Coronary artery (tissue), 2 donors: ENCODE measurements around the gene KRTAP4-12.
"Not testable (repeated sequence)": the region's sequence is repeated elsewhere in the genome, so short reads cannot be mapped to it uniquely, and the experiment has no call there.

Experiments
- DNase-seq: peaks from one replicate; pipeline ENCODE4 v3.0.0-alpha.2; 2017; ENCODE audit warnings: low spot score
- H3K27ac ChIP-seq, 2 donors: fragments of 200-600 bp; sonication (generic); one replicate each; pipeline ENCODE4 v1.5.1; 2016 to 2019
- H3K4me3 ChIP-seq: fragments of 200-600 bp; sonication (generic); 2 replicates; pipeline ENCODE4 v1.5.1; 2016; ENCODE audit warnings: mild to moderate bottlenecking, moderate library complexity
- CTCF ChIP-seq: fragments of 200-600 bp; sonication (generic); IDR thresholded peaks from one replicate; pipeline ENCODE4 v1.5.1; 2019; ENCODE audit warnings: antibody characterized with exemption

The KRTAP4-12 gene

DNA sequence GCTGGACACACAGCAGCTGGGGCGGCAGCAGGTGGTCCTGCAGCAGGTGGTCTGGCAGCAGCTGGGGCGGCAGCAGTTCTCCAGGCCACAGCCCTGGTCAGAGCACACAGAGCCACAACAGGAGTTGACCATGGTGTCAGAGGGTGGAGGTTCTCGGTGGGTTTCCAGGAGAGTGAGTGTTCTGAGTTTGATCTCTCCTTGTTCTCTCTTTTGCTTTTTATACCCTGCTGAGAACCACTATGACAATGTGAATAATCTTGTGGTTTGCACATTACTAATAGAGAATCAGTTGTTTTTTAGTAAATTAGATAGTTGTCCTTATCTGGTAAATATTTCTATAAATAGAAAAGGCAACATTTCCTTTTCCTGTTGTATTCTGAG is at the start of gene KRTAP4-12:
TSS of gene KRTAP4-12 (minus strand) at position 192 of the 381 bp plus-strand sequence. CDS start at position 132, 60 bp downstream.
- H3K27ac ChIP-seq, H3K4me3 ChIP-seq: not testable (repeated sequence)

DNA sequence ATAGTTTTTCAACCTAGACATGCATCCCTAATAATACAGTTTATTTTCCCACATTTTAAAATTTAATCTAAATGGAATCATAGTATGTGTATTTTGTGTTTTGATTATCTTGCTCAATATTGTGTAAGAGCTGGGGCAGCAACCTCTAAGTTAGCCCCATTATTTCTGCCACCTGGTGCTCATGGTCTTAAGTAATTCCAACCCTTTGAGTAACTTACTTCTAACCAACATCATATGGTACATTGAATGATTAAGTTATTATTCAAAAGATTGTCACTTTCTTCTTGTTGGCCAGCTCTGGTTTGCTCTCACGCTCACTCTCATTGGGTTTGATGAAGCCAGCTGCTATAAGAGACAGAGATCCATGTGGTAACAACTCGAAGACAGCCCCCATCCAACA is 47.9 kb upstream of the KRTAP4-12 start:
- no peak for TF ChIP-seq CTCF
- Histone ChIP-seq H3K27ac (no peak overlapping the region), H3K4me3 (no peak overlapping the region)
- DNase-seq, result no peak

More for the DNA sequence above, at the start of gene KRTAP4-12:
- not testable (repeated sequence) for DNase-seq

GRCh38 chr17:41168121-41168520 is 44.1 kb upstream of the KRTAP4-12 start, which contains the start of gene KRTAP4-3:
TSS of gene KRTAP4-3 (minus strand) at chr17:41168221. CDS start at chr17:41168172, 49 bp downstream.
- no peak for DNase-seq
- no peak for TF ChIP-seq CTCF
- Histone ChIP-seq H3K27ac (no peak within 1 kb of the TSS), H3K4me3 (no peak within 1 kb of the TSS)

- H3K4me3 ChIP-seq, result no peak overlapping the region
- DNase-seq, result no peak
- TF ChIP-seq CTCF, result no peak
- no peak overlapping the region for H3K27ac ChIP-seq
Measured at GRCh38 chr17:41167561-41167960, 43.6 kb upstream of the KRTAP4-12 start.

- no peak for TF ChIP-seq CTCF
- no peak overlapping the region for H3K4me3 ChIP-seq
- DNase-seq, result no peak
- H3K27ac ChIP-seq, result no peak overlapping the region
Measured at GRCh38 chr17:41163828-41164227, 39.8 kb upstream of the KRTAP4-12 start.

- no peak for TF ChIP-seq CTCF
- Histone ChIP-seq H3K27ac (no peak within 1 kb of the TSS), H3K4me3 (no peak within 1 kb of the TSS)
- DNase-seq, result no peak
Measured at GRCh38 chr17:41160648-41161047, 36.7 kb upstream of the KRTAP4-12 start, which contains the start of gene KRTAP4-4. TSS of gene KRTAP4-4 (minus strand) at chr17:41160748. CDS start at chr17:41160691, 57 bp downstream.

DNA sequence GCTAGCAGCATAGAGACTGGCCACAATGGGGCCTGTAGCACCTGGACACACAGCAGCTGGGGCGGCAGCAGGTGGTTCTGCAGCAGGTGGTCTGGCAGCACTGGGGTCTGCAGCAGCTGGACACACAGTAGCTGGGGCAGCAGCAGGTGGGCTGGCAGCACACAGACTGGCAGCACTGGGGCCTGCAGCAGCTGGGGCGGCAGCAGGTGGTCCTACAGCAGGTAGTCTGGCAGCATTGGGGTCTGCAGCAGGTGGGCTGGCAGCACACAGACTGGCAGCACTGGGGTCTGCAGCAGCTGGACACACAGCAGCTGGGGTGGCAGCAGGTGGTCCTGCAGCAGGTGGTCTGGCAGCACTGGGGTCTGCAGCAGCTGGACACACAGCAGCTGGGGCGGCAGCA is 36.2 kb upstream of the KRTAP4-12 start:
- H3K4me3 ChIP-seq, DNase-seq, H3K27ac ChIP-seq: not testable (repeated sequence)

GRCh38 chr17:41153856-41154255 is 29.9 kb upstream of the KRTAP4-12 start:
- Histone ChIP-seq H3K4me3 (no peak overlapping the region), H3K27ac (no peak overlapping the region)
- no peak for DNase-seq
- no peak for TF ChIP-seq CTCF
